K562 (cell line): Measurements from ENCODE around the gene IL12B. TPM values are rescaled to one million over a fixed set of nuclear protein-coding genes. Genes with fewer than 3 reads are reported as not detected.

Experiments
- ARID1B ChIP-seq: fragments of 450-650 bp; IDR thresholded peaks from 2 replicates; pipeline ENCODE4 v1.6.1; 2016; ENCODE audit warnings: antibody characterized with exemption, mild to moderate bottlenecking, inconsistent platforms
- ATF7 ChIP-seq: fragments of 450-650 bp; IDR thresholded peaks from 2 replicates; pipeline ENCODE4 v1.7.1; 2014; ENCODE audit warnings: mild to moderate bottlenecking, moderate library complexity
- CEBPB ChIP-seq: fragments of 450-650 bp; IDR thresholded peaks from 2 replicates; pipeline ENCODE4 v1.6.1; 2016; ENCODE audit warnings: missing genetic modification characterization, missing compliant biosample characterization
- CTBP1 ChIP-seq: fragments of 450-650 bp; IDR thresholded peaks from 2 replicates; pipeline ENCODE4 v1.6.1; 2016; ENCODE audit warnings: borderline replicate concordance
- EGR1 ChIP-seq: fragments of 450-650 bp; conservative IDR thresholded peaks from 2 replicates; pipeline ENCODE4 v1.6.1; 2017; ENCODE audit warnings: mild to moderate bottlenecking
- GATA2 ChIP-seq: sonication (generic); formaldehyde crosslinking; IDR thresholded peaks from 2 replicates; pipeline ENCODE4 v1.4.0; 2020; ENCODE audit warnings: mild to moderate bottlenecking, missing genetic modification reagents
- MEIS2 ChIP-seq: fragments of 450-650 bp; IDR thresholded peaks from 2 replicates; pipeline ENCODE4 v1.6.1; 2014; ENCODE audit warnings: mild to moderate bottlenecking; ENCODE audit not compliant: partially characterized antibody
- NCOR1 ChIP-seq: fragments of 450-650 bp; IDR thresholded peaks from 2 replicates; pipeline ENCODE4 v1.6.1; 2016; ENCODE audit warnings: mild to moderate bottlenecking, moderate library complexity
- PCBP2 ChIP-seq: fragments of 200-400 bp; formaldehyde crosslinking; IDR thresholded peaks from 2 replicates; pipeline ENCODE4 v1.6.1; 2018; ENCODE audit warnings: low read length, low read depth, mild to moderate bottlenecking, moderate library complexity; ENCODE audit not compliant: poor library complexity, severe bottlenecking
- PKNOX1 ChIP-seq: fragments of 450-650 bp; IDR thresholded peaks from 2 replicates; pipeline ENCODE4 v1.6.1; 2016
- PTTG1 ChIP-seq: fragments of 450-650 bp; IDR thresholded peaks from 2 replicates; pipeline ENCODE4 v1.6.1; 2016; ENCODE audit warnings: low read depth, mild to moderate bottlenecking, missing genetic modification characterization, missing compliant biosample characterization
- RBBP5 ChIP-seq: fragments of 200-600 bp; sonication (generic); IDR thresholded peaks from 2 replicates; pipeline ENCODE4 v1.6.1; 2012; ENCODE audit warnings: borderline replicate concordance, mild to moderate bottlenecking, low read length, control low read depth, inconsistent platforms; ENCODE audit not compliant: insufficient read depth, poor library complexity, severe bottlenecking
- SFPQ ChIP-seq: fragments of 200-400 bp; formaldehyde crosslinking; IDR thresholded peaks from 2 replicates; pipeline ENCODE4 v1.6.1; 2017; ENCODE audit warnings: mild to moderate bottlenecking, low read depth, low read length, moderate library complexity
- SMARCC2 ChIP-seq: fragments of 450-650 bp; IDR thresholded peaks from 2 replicates; pipeline ENCODE4 v1.6.1; 2017; ENCODE audit warnings: antibody characterized with exemption, moderate library complexity, mild to moderate bottlenecking, low read depth
- STAG1 ChIP-seq: sonication (generic); formaldehyde crosslinking; IDR thresholded peaks from 2 replicates; pipeline ENCODE4 v1.5.0; 2020; ENCODE audit warnings: missing genetic modification reagents, borderline replicate concordance
- TCF7L2 ChIP-seq: fragments of 150-350 bp; IDR thresholded peaks from 2 replicates; pipeline ENCODE4 v1.6.1; 2016; ENCODE audit warnings: low read depth, mild to moderate bottlenecking, low read length, moderate library complexity
- U2AF2 ChIP-seq: fragments of 200-400 bp; formaldehyde crosslinking; optimal IDR thresholded peaks from 2 replicates; pipeline ENCODE3; 2017; ENCODE audit warnings: low read depth, mild to moderate bottlenecking, low read length
- ZFP36 ChIP-seq: fragments of 150-350 bp; IDR thresholded peaks from 2 replicates; pipeline ENCODE4 v1.6.1; 2018; ENCODE audit warnings: low read length, low read depth; ENCODE audit not compliant: partially characterized antibody
- ZKSCAN8 ChIP-seq: fragments of 200-800 bp; sonication (Bioruptor generic); IDR thresholded peaks from 2 replicates; pipeline ENCODE4 v1.6.1; 2016; ENCODE audit warnings: missing genetic modification characterization, missing compliant biosample characterization
- ZNF174 ChIP-seq: fragments of 250-450 bp; sonication (Bioruptor Pico); IDR thresholded peaks from 2 replicates; pipeline ENCODE4 v1.4.0; 2020; ENCODE audit warnings: mild to moderate bottlenecking
- ZNF280A ChIP-seq: fragments of 450-650 bp; IDR thresholded peaks from 2 replicates; pipeline ENCODE4 v1.6.1; 2018; ENCODE audit warnings: mild to moderate bottlenecking, low read depth; ENCODE audit not compliant: partially characterized antibody
- ZNF584 ChIP-seq: fragments of 200-800 bp; sonication (Bioruptor generic); IDR thresholded peaks from 2 replicates; pipeline ENCODE4 v1.6.1; 2016; ENCODE audit warnings: low read depth, mild to moderate bottlenecking, missing genetic modification characterization, missing compliant biosample characterization
- polyA plus RNA-seq, 8 experiments: library from polyadenylated mRNA; depleted of rRNA in 4 of 8; stranded (reverse) in 5 of 8; unstranded in 3 of 8; fragments of >200 nt; fragmentation: Nextera tagmentation in 2 of 8; fragmentation: Illumina TruSeq in 1 of 8; extraction: Ambion mirVana in 2 of 8; extraction: Trizol in 1 of 8; gene quantifications; 2 replicates each; pipeline versions ENCODE4 v1.2.1 to v1.2.3, GENCODE V29; 2011 to 2014; ENCODE audit warnings: inconsistent platforms in 1 of 8, missing spikeins in 1 of 8
- total RNA-seq, 7 experiments: library from RNA; depleted of rRNA in 6 of 7; stranded (reverse); fragments of >200 nt in 6 of 7; fragmentation: Illumina TruSeq in 2 of 7; extraction: Trizol in 2 of 7; gene quantifications; 2 replicates each; pipeline versions ENCODE4 v1.2.1 to v1.2.3, GENCODE V29; 2011 to 2021; ENCODE audit warnings: low replicate concordance in 1 of 7

The IL12B gene
- total and polyA plus RNA-seq, 9 of the 15 experiments (the other 6 are each of a cell fraction or from before 2014, with no cell fraction given) = not detected

GRCh38 chr5:159341906-159342310 is 11.6 kb upstream of the IL12B start (continued):
- TF ChIP-seq PTTG1 (tag) (no peak), RBBP5 (no peak), PCBP2 (no peak), ZNF584 (CRISPR knock-in tag) (peak; percentile 98), ZNF280A (no peak), ARID1B (peak; percentile 60; the same call in 1 of the 2 replicates), GATA2 (CRISPR knock-in tag) (no peak), NCOR1 (no peak), SFPQ (no peak), ZFP36 (no peak), ATF7 (peak; percentile 87), PKNOX1 (peak; percentile 76), U2AF2 (no peak), ZNF174 (no peak), EGR1 (no peak), MEIS2 (peak; percentile 92), SMARCC2 (no peak), TCF7L2 (no peak), ZKSCAN8 (CRISPR knock-in tag) (no peak), CEBPB (tag) (peak; percentile 96), STAG1 (CRISPR knock-in tag) (no peak), CTBP1 (peak; percentile 69; the same call in 1 of the 2 replicates)
